Endometrium (tissue), 2 donors: ENCODE results near the gene MLPH.

Source experiments
- FAIRE-seq: peaks from 2 replicates; lab custom pipeline; 2012; peaks lifted over from hg19 to GRCh38; lab: Jason Lieb, UNC
- donor health status: control.
- donor health status: control.

MLPH gene

GRCh38 chr2:237486819-237487448 is at the start of gene MLPH:
TSS of gene MLPH (plus strand) at chr2:237487251. CDS start at chr2:237493427, 6,176 bp downstream.
- FAIRE-seq = no peak

- no peak for FAIRE-seq
Measured at GRCh38 chr2:237437566-237437965, 49.5 kb upstream of the MLPH start.

DNA sequence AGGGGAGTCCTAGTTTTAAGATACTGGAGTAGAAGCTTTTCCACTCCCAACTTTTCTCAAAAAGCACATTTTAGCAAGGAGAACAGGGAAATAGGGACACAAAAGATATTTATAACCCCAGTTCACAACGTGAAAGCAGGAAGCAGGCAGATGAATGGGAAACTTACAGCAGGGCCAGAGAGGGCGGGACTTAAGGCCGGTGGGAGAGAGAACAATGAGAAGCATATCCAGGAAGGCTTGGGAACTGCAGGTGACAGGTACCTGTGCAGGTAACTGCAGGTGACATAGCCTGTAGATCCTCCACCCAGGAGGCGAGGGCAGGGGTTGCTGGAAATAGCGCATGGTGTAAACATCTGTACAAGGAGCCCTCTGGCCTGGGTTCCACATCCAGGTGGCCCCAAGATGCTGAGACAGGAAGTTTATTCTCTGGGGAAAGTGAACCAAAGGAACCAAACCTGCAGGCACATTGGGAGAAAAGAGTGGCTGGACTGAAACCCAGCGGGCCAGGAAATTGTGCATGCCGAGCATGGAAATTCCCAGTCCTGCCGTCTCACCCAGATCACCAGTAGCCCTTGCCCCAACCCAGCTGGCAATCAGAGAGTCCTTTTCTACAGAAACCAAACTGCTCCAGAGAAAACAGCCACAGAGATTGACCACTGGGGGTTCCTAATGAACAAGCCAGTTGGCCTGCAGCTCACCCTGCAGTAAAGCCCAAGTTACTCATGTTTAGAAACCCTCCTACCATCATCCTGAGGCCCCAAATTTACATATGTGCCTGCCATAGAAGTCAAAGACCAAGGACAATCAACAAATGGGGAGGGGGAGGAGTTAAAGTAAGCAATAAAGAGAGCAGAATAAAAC is 48.7 kb upstream of the MLPH start:
- FAIRE-seq = no peak

DNA sequence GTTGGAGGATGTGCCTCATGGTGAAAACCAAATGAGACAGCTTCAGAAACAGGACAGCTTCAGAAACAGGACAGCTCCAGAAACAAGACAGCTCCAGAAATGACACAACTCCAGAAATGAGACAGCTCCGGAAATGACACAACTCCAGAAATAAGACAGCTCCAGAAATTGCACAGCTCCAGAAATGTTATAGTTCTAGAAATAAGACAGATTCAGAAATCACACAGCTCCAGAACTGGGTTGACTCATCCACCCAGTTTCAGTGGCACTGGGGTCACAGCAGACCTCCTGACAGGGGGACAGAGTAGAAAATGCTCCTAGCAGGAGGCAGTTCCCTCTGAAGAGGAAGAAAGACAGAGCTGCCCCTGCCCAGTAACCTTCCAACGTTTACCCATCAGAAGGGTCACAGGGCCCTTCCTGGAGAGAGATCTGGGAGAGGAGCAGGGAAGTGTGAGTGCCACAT is 46.2 kb upstream of the MLPH start:
- FAIRE-seq = no peak

- no peak for FAIRE-seq
Measured at GRCh38 chr2:237441605-237442274, 45.3 kb upstream of the MLPH start.

DNA sequence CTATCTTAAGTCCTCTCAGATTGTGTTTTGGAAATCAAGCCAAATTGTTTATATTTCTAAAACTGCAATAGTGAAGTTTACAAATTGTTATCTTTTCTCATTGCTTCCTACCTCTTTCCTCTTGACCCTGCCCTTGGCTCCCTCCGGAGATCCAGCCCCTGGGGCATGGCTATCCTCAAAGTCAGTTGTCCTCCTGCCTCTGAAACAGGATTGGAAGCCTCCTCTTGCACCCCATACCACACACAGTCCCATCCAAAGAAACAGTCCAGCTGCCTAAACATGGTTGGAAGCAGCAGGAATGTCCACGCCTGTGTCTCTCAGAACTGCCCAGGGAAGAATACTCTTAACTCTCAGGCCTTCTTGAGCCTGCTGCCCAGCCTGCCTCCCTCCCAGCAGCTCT is 43.0 kb upstream of the MLPH start:
- FAIRE-seq = no peak

DNA sequence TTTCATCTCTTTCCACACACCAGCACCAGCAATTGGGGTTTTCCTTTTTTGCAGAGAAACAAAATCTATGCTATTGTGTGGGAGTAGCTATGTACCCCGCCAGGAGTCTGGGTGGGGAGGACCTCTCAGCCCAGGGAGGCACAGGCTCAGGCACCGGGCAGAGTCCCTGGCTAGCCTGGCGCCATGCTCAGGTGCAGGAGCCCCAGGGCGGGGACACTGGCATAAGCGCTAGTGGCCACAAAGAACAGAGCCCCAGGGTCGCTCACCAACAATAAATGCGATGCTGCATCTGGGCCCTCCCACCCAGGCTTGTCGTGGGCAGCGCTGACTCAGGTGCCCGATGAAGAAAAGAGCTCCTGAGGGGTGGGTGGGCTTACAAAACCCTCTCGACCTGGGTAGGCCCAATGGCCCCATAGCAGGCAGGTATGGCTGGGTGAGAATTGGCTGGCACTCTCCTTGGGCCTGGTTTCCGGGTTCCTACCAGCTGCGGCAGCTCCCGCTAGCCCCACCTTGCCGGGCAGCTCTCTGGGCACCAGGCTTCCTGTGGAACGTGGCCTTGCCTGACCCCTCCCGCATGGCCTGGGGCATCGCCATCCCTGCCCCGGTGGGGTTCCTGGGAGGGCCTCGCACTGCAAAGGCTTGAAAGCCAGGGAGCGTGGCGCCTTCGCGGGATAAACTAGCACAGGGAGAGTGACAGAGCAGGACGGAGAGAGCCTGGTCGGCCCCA is 41.3 kb upstream of the MLPH start:
- no peak for FAIRE-seq

DNA sequence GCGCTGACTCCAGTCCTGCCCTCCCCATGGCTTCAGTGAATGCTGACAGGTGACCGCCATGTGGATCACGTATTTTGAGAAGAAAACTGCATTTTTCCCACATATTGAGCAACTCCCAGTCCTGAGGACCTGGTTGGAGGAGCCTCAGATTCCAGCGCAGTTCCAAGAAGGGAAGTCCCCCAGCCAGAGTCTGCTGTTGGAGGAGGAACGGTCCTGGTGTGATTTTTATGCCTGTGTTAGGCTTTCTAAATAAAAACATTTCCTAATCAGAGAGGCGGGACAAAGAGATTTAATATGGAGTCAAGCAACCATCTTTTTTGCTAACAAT is 40.7 kb upstream of the MLPH start:
- FAIRE-seq = peak; percentile 79

DNA sequence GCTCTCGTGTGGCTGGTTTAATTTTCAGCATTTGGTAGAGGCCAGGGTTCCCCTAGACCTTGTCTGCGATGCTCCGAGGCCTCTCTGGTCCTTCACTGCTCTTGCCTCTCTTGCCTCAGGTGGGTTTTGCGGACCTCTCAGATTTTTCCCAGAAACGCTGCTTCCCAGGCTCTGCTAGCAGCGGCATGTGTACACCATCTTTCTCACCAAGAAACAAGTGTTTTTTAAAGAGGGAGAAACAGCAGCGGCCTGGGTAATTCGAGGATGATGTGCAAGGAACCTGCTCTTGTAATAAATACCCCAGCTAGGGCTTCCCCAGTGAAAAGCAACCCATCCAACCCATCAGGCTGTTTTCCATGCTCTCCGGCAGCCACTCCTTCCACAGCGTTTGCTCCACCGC is 39.6 kb upstream of the MLPH start:
- no peak for FAIRE-seq

DNA sequence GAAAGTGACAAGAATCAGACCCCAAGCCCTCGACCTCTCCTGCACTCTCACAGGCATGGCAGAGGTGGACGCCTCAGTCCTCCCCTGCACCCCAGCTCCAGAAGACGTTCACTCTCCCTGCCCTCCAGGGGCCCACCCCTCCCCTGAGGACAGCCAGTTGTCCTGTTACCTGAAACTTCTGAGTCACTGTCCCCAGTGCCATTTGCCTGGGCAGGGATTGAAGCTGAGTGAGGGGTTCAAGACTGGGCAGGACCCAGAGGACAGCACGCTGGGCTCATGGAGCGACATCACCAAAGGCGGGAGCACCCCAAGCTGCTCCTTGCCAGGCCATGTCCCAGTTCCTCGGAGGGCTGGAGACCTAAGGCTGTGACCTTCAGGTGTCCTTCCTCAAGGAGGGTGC is 38.9 kb upstream of the MLPH start:
- FAIRE-seq = no peak

DNA sequence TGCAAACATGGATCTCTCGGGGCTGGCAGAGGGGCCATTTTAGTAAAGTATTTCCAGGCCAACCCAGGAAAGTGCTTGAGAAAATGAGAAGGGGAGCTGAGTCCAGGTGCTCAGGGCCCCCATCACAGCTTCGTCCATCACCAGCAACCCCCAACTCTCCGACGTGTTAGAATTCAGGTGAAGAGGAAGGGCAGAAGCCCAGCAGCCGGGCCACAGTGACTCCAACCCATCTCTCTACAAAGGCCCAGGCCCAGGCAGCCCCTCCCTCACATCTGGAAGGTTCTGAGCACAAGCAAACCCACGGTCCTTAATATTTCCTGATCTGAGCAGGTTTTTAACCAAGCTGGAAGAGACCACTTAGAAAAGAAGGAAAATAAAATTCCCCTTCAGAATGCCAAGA is 38.4 kb upstream of the MLPH start:
- FAIRE-seq = no peak

DNA sequence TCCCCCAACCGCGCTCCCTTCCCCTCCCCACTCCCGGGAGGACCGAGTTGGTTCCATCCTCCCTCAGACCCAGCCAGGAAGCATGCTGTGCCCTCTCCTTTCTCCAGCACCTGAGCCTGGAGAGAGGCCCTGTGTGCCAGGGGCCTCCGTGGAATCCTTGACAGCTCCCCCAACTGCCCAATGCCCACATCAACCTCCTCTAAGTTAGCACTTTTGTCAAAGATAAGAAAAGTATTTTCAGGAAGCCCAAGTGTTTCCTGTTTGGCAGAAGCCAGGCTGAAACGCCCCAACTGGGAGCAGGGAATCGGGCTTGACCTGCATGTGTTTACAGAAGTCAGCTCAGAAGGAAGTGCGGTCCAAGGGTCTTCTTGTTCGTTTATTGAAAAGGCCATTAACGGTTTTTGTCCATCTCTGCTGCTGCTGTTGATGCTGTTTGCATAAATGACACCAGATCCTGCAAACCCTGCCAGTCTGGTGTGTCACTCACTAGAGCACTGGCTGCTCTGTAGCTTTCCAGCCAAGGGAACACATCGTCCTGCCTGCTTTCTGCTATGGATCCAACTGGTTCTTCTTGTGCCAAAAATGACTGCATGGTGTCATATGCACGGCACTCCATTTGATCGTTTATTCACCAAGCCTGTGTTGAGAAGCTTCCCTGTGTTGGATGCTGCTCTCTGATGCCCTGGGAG is 37.7 kb upstream of the MLPH start:
- FAIRE-seq = no peak

DNA sequence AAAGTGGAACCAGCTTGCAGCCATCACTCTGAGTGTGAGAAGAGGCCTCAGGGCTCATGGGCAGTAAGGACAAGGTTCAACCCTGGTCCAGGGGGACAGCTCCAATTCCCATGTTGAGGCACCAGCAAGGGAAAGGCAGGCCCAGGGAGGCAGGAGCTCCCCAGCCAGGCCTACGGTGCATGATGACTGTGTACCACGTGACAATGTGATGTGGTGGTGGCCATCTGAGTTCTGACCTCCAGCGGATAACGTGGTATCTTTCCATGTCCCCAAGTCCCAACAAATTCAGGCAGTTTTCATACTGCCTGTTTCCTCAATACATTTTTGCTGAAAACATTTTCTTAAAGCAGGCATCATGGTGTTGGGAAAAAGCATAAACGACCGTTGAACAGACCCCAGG is 36.9 kb upstream of the MLPH start:
- no peak for FAIRE-seq

- FAIRE-seq = no peak
Measured at GRCh38 chr2:237450583-237450982, 36.5 kb upstream of the MLPH start.

GRCh38 chr2:237451643-237452469 is 35.2 kb upstream of the MLPH start:
- FAIRE-seq = no peak

- no peak for FAIRE-seq
Measured at GRCh38 chr2:237452861-237453260, 34.2 kb upstream of the MLPH start.

DNA sequence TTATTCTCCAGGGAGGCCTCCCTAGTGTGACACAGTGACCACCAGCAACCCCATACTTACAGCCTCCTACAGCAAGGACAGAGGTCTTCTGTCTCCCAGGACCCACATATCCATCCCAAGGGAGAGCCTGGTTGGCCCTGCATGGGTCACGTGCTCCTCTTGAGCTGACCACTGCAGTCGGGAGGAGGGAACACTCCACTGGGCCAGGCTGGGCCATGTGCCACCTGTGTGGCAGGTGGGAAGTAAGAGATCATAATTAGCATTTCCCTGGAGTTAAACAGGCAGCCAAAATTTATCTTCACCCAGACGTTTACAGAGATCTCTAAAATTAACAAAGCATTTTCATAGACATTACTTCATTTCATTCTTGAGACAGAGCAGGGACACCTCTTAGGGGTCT is 33.4 kb upstream of the MLPH start:
- FAIRE-seq = no peak

DNA sequence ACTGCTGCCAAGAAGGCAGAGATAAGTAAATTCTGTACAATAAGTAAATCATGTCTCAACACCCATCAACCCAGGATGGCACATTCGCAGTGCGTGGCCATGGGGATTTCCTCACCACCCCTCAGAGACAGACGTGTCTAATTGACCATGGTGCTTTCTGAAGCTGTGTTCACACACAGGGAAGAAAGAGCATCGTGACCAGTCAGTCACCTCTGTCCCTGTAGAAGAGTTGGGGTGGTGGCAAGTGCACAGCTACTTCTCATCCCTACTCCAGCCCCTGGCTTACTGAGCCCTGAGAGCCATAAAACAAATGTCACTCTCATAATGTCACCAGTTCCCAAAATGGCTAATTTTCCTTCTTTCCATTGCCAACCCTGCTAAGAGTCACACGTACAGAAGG is 31.3 kb upstream of the MLPH start:
- no peak for FAIRE-seq

- no peak for FAIRE-seq
Measured at GRCh38 chr2:237456200-237456843, 30.7 kb upstream of the MLPH start.

DNA sequence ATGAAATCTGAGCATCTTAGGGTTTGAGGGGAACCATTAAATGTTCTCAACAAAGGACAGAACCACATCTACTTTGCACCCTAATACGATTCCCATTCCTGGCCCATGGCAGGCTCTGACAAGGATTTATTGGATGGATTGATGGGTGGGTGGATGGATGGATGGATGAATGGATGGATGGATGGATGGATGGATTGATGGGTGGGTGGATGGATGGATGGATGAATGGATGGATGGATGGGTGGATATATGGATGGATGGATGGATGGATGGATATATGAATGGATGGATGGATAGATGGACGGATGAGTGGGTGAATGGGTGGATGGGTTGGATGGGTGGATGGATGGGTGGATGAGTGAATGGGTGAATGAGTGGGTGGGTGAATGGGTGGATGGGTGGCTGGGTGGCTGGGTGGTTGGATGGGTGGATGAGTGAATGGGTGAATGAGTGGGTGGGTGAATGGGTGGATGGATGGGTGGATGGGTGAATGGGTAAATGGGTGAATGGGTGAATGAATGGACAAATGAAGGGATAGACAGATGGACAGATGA is 29.6 kb upstream of the MLPH start:
- no peak for FAIRE-seq
